ENCODE results near the gene SIRPD.
"Not testable (repeated sequence)": the region's sequence is repeated elsewhere in the genome, so short reads cannot be mapped to it uniquely, and the experiment has no call there.

Gene SIRPD

DNA sequence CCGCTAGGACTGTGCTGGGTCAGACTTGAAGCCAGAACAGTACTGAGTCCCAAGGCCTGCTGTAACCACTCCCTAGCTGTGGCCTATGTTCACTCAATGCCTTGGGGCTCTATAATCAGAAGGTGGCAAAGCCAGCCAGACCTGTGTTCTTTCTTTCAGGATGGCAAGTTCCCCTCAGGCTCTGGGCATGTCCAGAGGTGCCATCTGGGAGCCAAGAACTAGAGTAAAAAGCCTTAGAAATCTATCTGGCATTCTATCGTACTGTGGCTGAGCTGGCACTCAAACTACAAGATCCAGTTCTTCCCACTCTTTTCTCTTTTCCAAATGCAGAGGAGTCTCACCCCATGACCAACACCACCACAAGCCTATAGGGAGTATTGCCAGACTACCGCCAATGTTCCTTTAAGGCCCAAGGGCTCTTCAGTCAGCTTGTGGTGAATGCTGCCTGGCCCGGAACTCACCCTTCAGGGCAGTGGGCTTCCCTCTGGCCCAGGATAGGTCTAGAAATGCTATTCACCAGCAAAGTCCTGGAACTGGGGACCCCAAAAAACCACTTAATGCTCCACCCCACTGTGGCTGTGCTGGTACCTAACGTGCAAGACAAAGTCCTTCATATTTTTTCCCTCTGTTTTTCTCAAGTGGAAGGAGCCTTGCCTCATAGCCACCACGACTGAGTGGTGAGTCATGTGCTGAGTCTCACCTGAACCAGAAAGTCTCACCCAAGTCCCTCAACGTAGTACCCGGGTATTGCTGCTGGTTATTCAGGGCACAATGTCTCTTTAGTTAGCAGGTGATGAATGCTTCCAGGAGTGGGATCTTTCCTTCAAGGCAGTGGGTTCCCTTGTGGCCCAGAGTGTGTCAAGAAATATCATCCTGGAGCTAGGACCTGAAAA lies 57.7 kb downstream of the SIRPD start:
- H3K4me3 ChIP-seq (ENCODE audit: low read depth, low read length) = no peak overlapping the region
- no peak for DNase-seq (ENCODE audit: low read depth)
- TF ChIP-seq CTCF (IDR thresholded peaks at IDR 0.05; ENCODE audit: low read depth, low read length, missing control alignments) = no peak

GRCh38 chr20:1497371-1497770 lies 60.1 kb downstream of the SIRPD start:
- not testable (repeated sequence) for DNase-seq (ENCODE audit: low read depth); H3K4me3 ChIP-seq (ENCODE audit: low read depth, low read length)

DNA sequence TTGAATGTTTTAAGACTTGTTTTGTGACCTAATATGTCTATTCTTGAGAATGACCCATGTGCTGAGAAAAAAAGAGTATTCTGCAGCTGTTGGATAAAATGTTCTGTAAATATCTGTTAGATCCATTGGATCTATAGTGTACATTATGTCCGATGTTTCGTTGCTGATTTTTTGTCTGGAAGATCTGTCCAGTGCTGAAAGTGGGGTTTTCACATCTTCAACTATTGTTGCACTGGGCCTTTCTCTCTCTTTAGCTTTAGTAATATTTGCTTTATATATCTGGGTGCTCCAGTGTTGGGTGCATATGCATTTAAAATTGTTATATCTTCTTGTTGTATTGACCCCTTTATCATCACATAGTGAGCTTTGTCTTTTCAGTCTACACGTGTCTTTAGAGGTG lies 60.6 kb downstream of the SIRPD start:
- H3K4me3 ChIP-seq (ENCODE audit: low read depth, low read length) = no peak overlapping the region
- TF ChIP-seq CTCF (IDR thresholded peaks at IDR 0.05; ENCODE audit: low read depth, low read length, missing control alignments) = no peak
- no peak for DNase-seq (ENCODE audit: low read depth)

DNA sequence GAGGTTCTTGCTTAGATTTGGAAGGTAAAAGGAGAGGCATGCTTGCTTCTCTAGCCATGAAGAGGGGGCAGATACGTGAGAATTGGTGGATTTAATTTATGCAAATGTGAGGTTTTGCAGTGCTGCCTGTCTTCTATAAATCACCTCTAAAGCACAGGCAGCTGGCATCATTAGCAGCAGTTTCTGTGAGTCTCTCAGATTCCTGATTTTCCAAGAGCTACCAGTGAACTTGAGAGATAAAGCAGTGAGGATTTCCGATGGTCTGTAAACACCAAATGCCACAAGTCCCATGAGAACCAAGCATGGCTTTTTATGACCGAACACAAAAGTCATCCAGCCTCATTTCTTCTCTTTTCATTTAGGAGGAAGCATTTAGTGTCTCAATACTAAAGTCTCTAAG lies 63.1 kb downstream of the SIRPD start:
- H3K4me3 ChIP-seq (ENCODE audit: low read depth, low read length) = no peak overlapping the region
- no peak for TF ChIP-seq CTCF (IDR thresholded peaks at IDR 0.05; ENCODE audit: low read depth, low read length, missing control alignments)
- DNase-seq (ENCODE audit: low read depth) = no peak

- H3K4me3 ChIP-seq (ENCODE audit: low read depth, low read length) = no peak overlapping the region
- TF ChIP-seq CTCF (IDR thresholded peaks at IDR 0.05; ENCODE audit: low read depth, low read length, missing control alignments) = no peak
- no peak for DNase-seq (ENCODE audit: low read depth)
Measured at GRCh38 chr20:1493536-1493935, 64.0 kb downstream of the SIRPD start.

DNA sequence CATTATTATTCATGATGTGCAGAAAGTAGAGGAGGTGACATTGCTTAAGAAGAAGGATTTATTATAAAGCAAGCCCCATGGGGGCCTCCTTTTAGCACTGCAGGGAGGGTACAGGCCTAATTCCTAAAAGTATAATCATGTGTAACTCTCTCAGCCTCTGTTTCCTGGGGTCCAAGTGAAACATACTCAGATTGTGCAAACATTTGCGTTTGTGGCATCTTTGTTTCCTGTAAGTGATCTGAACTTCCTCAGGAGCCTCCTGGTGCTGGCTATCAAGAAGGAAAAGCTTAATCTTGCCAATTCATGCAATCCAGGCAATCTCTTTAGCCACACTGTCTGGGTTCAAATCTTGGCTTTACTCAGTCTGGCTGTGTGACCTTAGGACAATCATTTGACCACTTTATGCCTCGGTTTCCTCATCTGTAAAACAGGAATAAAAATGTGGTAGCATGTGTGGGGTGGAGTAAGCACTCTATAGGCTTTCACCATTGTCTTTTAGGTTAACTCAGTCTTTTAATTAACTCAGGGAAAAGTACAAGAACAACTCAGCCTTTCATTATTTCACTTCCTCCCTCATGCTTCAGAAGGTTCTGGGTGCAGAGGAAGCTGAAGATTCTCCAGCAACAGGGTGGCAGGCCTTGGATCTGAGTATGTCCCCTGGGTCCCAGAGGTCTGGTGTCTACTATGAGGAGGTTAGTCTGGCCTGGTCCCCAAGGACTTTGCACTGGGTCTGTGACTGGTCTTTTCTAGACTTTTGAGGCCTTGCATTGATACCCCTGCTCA lies 65.5 kb downstream of the SIRPD start:
- TF ChIP-seq CTCF (IDR thresholded peaks at IDR 0.05; ENCODE audit: low read depth, low read length, missing control alignments) = no peak
- no peak overlapping the region for H3K4me3 ChIP-seq (ENCODE audit: low read depth, low read length)
- DNase-seq (ENCODE audit: low read depth) = no peak

GRCh38 chr20:1491281-1491840 lies 66.1 kb downstream of the SIRPD start, which contains the start of gene SIRPB2:
Gene SIRPB2, minus strand, starts transcription at chr20:1491420. Its CDS starts 61 bp downstream, at chr20:1491359.
- DNase-seq (ENCODE audit: low read depth) = no peak
- H3K4me3 ChIP-seq (ENCODE audit: low read depth, low read length) = no peak within 1 kb of the TSS
- TF ChIP-seq CTCF (IDR thresholded peaks at IDR 0.05; ENCODE audit: low read depth, low read length, missing control alignments) = no peak
